Hepatocyte (in vitro differentiated cells): ENCODE measurements around the gene TRABD2A. TPM values are rescaled to one million over a fixed set of nuclear protein-coding genes. Genes with fewer than 3 reads are reported as not detected.
"Not testable (repeated sequence)": the region's sequence is repeated elsewhere in the genome, so short reads cannot be mapped to it uniquely, and the experiment has no call there.

ENCODE experiments used
- DNase-seq: peaks from one replicate; pipeline ENCODE4 v3.0.0-alpha.2; 2016; ENCODE audit warnings: low spot score
- H2AFZ ChIP-seq: fragments of 200-600 bp; sonication (generic); 2 replicates; pipeline ENCODE4 v1.6.0; 2016; ENCODE audit warnings: antibody characterized with exemption, mild to moderate bottlenecking
- H3K27ac ChIP-seq: fragments of 200-600 bp; sonication (generic); 2 replicates; pipeline ENCODE4 v1.5.1; 2016; ENCODE audit warnings: mild to moderate bottlenecking
- H3K27me3 ChIP-seq: fragments of 200-600 bp; sonication (generic); 2 replicates; pipeline ENCODE4 v1.6.1; 2016
- H3K36me3 ChIP-seq: fragments of 200-600 bp; sonication (generic); replicated peaks from 2 replicates; pipeline ENCODE4 v1.5.1; 2016; ENCODE audit warnings: low read depth; ENCODE audit not compliant: insufficient read depth
- H3K4me1 ChIP-seq: fragments of 200-600 bp; sonication (generic); 2 replicates; pipeline ENCODE4 v1.5.1; 2016; ENCODE audit warnings: mild to moderate bottlenecking, moderate library complexity; ENCODE audit not compliant: insufficient read depth
- H3K4me2 ChIP-seq: fragments of 200-600 bp; sonication (generic); 2 replicates; pipeline ENCODE4 v1.6.0; 2016
- H3K4me3 ChIP-seq: fragments of 200-600 bp; sonication (generic); 2 replicates; pipeline ENCODE4 v1.5.1; 2016; ENCODE audit warnings: mild to moderate bottlenecking
- H3K79me2 ChIP-seq: fragments of 200-600 bp; sonication (generic); 2 replicates; pipeline ENCODE4 v1.6.0; 2017; ENCODE audit warnings: mild to moderate bottlenecking
- H3K9me2 ChIP-seq: fragments of 200-600 bp; sonication (generic); replicated peaks from 2 replicates; pipeline ENCODE4 v1.6.0; 2017; ENCODE audit warnings: mild to moderate bottlenecking; ENCODE audit not compliant: insufficient read depth
- H3K9me3 ChIP-seq: fragments of 200-600 bp; sonication (generic); 2 replicates; pipeline ENCODE4 v1.5.1; 2016; ENCODE audit warnings: low read depth, mild to moderate bottlenecking
- H4K20me1 ChIP-seq: fragments of 200-600 bp; sonication (generic); 2 replicates; pipeline ENCODE4 v1.6.0; 2016; ENCODE audit warnings: mild to moderate bottlenecking; ENCODE audit not compliant: insufficient read depth, poor library complexity, severe bottlenecking
- EZH2 ChIP-seq: fragments of 200-600 bp; sonication (generic); IDR thresholded peaks from 2 replicates; pipeline ENCODE4 v1.6.1; 2016; ENCODE audit warnings: antibody characterized with exemption, mild to moderate bottlenecking, borderline replicate concordance
- EZH2phosphoT487 ChIP-seq: fragments of 200-600 bp; sonication (generic); IDR thresholded peaks from one replicate; pipeline ENCODE4 v1.6.1; 2018; ENCODE audit warnings: antibody characterized with exemption, mild to moderate bottlenecking, low read depth, moderate library complexity; ENCODE audit not compliant: unreplicated experiment, severe bottlenecking
- WGBS: methylation state at CpG from one replicate; pipeline ENCODE4 v1.1.6; 2016; ENCODE audit warnings: low lambda C conversion rate; ENCODE audit errors: missing lambda C conversion rate; 5-methylcytosine and 5-hydroxymethylcytosine counted together
- polyA plus RNA-seq: library from polyadenylated mRNA; unstranded; fragments of >200 nt; fragmentation: Nextera tagmentation; extraction: Ambion mirVana; gene quantifications from 2 replicates; pipeline ENCODE4 v1.2.1, GENCODE V29; 2016
- total RNA-seq: library from RNA; depleted of rRNA; stranded (reverse); fragments of >200 nt; gene quantifications from 2 replicates; pipeline ENCODE4 v1.2.3, GENCODE V29; 2014
- TF ChIP-seq, protein P1 (sequence below): fragments of 200-600 bp; sonication (generic); IDR thresholded peaks from 2 replicates; pipeline ENCODE4 v1.5.1; 2016; ENCODE audit warnings: antibody characterized with exemption, mild to moderate bottlenecking; ENCODE audit not compliant: poor library complexity

The TRABD2A gene
- total and polyA plus RNA-seq, 2 experiments from 2014 or later: 2.2 to 2.9 TPM

DNA sequence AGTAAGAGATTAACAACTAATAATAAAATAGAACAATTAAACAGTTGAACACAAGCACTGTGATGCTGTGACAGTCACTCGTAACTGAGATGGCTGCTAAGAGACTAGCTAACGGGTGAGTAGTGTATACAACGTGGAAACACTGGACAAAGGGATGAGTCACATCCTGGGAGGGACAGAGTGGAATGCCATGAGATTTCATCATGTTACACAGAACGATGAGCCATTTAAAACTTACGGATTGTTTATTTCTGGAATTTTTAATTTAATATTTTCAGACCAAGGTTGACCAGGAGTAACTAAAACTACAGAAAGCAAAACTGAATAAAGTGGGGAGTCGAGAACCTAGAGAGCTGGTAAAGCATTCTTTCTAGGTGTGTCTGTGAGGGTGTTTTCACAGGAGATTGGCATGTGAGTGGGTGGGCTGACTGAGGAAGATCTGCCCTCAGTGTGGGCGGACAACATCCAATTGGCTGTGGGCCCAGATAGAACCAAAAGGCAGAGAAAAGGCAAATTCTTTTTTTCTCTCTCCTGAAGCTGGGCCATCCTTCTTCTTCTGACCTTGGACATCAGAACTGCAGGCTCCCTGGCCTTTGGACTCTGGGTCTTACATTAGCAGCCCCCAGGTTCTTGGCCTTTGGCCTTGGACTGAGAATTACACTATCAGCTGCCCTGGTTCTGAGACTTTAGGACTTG is 39.1 kb upstream of the TRABD2A start:
- peak; percentile 82 for DNase-seq
- Histone ChIP-seq H3K27me3 (no peaks in the 10 kb centered on the region), H3K27ac (peak overlapping the region; percentile 85), H3K79me2 (no peaks in the 10 kb centered on the region), H3K9me2 (no peaks in the 10 kb centered on the region), H4K20me1 (no peaks in the 10 kb centered on the region), H3K4me3 (no peak overlapping the region), H3K4me1 (peaks cover 5% of the 10 kb centered on the region), H2AFZ (peak overlapping the region; percentile 54), H3K4me2 (peak overlapping the region; percentile 47), H3K9me3 (no peaks in the 10 kb centered on the region), H3K36me3 (no peaks in the 10 kb centered on the region)
- WGBS: 32% methylated on average over 7 of the region's 7 CpGs
- TF ChIP-seq EZH2 (no peak), EZH2phosphoT487 (no peak)
- TF ChIP-seq, protein P1, sequence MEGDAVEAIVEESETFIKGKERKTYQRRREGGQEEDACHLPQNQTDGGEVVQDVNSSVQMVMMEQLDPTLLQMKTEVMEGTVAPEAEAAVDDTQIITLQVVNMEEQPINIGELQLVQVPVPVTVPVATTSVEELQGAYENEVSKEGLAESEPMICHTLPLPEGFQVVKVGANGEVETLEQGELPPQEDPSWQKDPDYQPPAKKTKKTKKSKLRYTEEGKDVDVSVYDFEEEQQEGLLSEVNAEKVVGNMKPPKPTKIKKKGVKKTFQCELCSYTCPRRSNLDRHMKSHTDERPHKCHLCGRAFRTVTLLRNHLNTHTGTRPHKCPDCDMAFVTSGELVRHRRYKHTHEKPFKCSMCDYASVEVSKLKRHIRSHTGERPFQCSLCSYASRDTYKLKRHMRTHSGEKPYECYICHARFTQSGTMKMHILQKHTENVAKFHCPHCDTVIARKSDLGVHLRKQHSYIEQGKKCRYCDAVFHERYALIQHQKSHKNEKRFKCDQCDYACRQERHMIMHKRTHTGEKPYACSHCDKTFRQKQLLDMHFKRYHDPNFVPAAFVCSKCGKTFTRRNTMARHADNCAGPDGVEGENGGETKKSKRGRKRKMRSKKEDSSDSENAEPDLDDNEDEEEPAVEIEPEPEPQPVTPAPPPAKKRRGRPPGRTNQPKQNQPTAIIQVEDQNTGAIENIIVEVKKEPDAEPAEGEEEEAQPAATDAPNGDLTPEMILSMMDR: no peak

DNA sequence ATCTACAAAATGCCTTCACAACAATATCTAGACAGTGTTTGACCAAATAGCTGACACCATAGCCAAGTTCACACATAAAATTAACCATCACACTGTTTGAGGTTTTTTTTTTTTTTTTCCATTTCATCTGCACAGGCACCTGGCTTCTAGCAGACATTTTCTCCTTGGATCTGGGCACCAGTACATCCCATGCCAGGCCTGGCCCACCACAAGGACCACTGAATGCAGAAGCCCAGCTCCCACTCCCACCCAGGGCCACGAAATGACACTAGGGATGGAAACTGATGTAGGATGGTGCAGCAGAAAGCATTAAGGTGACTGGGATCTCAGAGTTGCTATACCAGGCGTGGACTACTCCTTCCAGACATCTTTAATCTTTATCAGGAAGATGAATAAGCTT is 37.5 kb upstream of the TRABD2A start:
- WGBS: 89% methylated on average over 2 of the region's 2 CpGs
- H3K27ac ChIP-seq: no peak overlapping the region

DNA sequence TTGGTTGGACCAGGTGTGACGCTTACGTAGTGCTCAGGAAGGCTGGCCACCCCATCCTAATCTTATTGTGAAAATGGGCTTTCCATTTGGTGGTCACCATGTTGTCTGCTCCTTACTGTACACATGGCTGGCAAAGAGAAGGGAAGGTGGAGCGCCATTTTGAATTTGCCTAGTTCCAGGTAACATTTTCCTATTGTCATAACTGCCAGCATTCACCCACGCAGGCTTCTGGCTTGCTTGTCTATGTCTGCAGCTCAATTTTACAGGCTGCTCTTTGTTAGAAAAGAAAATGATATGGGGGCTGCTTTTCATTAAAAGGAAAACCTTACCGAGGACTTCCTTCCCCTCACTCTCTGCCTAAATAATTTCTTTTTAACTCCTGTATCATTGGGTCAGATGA is 36.9 kb upstream of the TRABD2A start:
- not testable (repeated sequence) for H3K27me3 ChIP-seq, H3K79me2 ChIP-seq, H3K27ac ChIP-seq, H4K20me1 ChIP-seq, DNase-seq, H3K4me3 ChIP-seq, H3K36me3 ChIP-seq, H3K4me1 ChIP-seq, H3K9me2 ChIP-seq, H2AFZ ChIP-seq, H3K4me2 ChIP-seq, H3K9me3 ChIP-seq
- WGBS: 93% methylated on average over 5 of the region's 5 CpGs

More for the DNA sequence above, 37.5 kb upstream of the TRABD2A start:
- Histone ChIP-seq H3K4me2 (no peak overlapping the region), H3K4me1 (peaks cover 5% of the 10 kb centered on the region), H3K9me2 (no peaks in the 10 kb centered on the region), H3K9me3 (no peaks in the 10 kb centered on the region), H3K27me3 (no peaks in the 10 kb centered on the region), H3K36me3 (no peaks in the 10 kb centered on the region), H4K20me1 (no peaks in the 10 kb centered on the region), H3K4me3 (no peak overlapping the region), H2AFZ (no peak overlapping the region), H3K79me2 (no peaks in the 10 kb centered on the region)
- TF ChIP-seq, protein P1: no peak
- TF ChIP-seq EZH2phosphoT487: no peak
- no peak for TF ChIP-seq EZH2
- DNase-seq: no peak

GRCh38 chr2:84915675-84916074 is 34.8 kb upstream of the TRABD2A start:
- 98% methylated on average over 17 of the region's 24 CpGs for WGBS
- not testable (repeated sequence) for H3K9me3 ChIP-seq, H3K36me3 ChIP-seq, H3K79me2 ChIP-seq, H3K9me2 ChIP-seq, H3K4me1 ChIP-seq, H2AFZ ChIP-seq, DNase-seq, H3K4me2 ChIP-seq, H4K20me1 ChIP-seq, H3K4me3 ChIP-seq, H3K27me3 ChIP-seq, H3K27ac ChIP-seq
